ENCODE measurements around the gene ASCC3.

ASCC3 gene

GRCh38 chr6:100482698-100483097, 398.4 kb downstream of the ASCC3 start:
- no peaks in the 10 kb centered on the region for H3K4me1 ChIP-seq (ENCODE audit: control insufficient read depth, insufficient read depth, low read length, poor library complexity, severe bottlenecking)
- no peaks in the 10 kb centered on the region for H3K9me3 ChIP-seq (ENCODE audit: control insufficient read depth, low read length)
- no peak overlapping the region for H3K27ac ChIP-seq (ENCODE audit: low read depth, low read length, severe bottlenecking)
- H3K36me3 ChIP-seq (ENCODE audit: control insufficient read depth, insufficient read depth, low read length), result no peaks in the 10 kb centered on the region
- no peak overlapping the region for H3K4me3 ChIP-seq (ENCODE audit: extremely low read depth, insufficient read depth, low read length, poor library complexity, severe bottlenecking)
- 60 to 80% methylated on average over 1 of the region's 2 CpGs for WGBS, 2 experiments (ENCODE audit: insufficient coverage in 2 of 2)

- Histone ChIP-seq H3K9me3 (ENCODE audit: control insufficient read depth, low read length) (no peaks in the 10 kb centered on the region), H3K4me1 (ENCODE audit: control insufficient read depth, insufficient read depth, low read length, poor library complexity, severe bottlenecking) (no peaks in the 10 kb centered on the region), H3K4me3 (ENCODE audit: extremely low read depth, insufficient read depth, low read length, poor library complexity, severe bottlenecking) (no peak overlapping the region), H3K36me3 (ENCODE audit: control insufficient read depth, insufficient read depth, low read length) (no peaks in the 10 kb centered on the region), H3K27ac (ENCODE audit: low read depth, low read length, severe bottlenecking) (no peak overlapping the region)
- WGBS, 2 experiments (ENCODE audit: insufficient coverage in 2 of 2), result 83 to 93% methylated on average over 2 of the region's 3 CpGs
These were observed 401.7 kb downstream of the ASCC3 start for GRCh38 chr6:100479179-100480035.

- H3K4me3 ChIP-seq (ENCODE audit: extremely low read depth, insufficient read depth, low read length, poor library complexity, severe bottlenecking), result no peak overlapping the region
- H3K4me1 ChIP-seq (ENCODE audit: control insufficient read depth, insufficient read depth, low read length, poor library complexity, severe bottlenecking), result no peaks in the 10 kb centered on the region
- H3K9me3 ChIP-seq (ENCODE audit: control insufficient read depth, low read length), result no peaks in the 10 kb centered on the region
- H3K27ac ChIP-seq (ENCODE audit: low read depth, low read length, severe bottlenecking), result no peak overlapping the region
- 85% methylated on average over 3 to 5 of the region's 10 CpGs for WGBS, 2 experiments (ENCODE audit: insufficient coverage in 2 of 2)
- H3K36me3 ChIP-seq (ENCODE audit: control insufficient read depth, insufficient read depth, low read length), result no peaks in the 10 kb centered on the region
These were observed 405.4 kb downstream of the ASCC3 start for GRCh38 chr6:100475554-100476320.

- Histone ChIP-seq H3K4me1 (ENCODE audit: control insufficient read depth, insufficient read depth, low read length, poor library complexity, severe bottlenecking) (no peaks in the 10 kb centered on the region), H3K9me3 (ENCODE audit: control insufficient read depth, low read length) (no peaks in the 10 kb centered on the region), H3K4me3 (ENCODE audit: extremely low read depth, insufficient read depth, low read length, poor library complexity, severe bottlenecking) (no peak overlapping the region), H3K36me3 (ENCODE audit: control insufficient read depth, insufficient read depth, low read length) (no peaks in the 10 kb centered on the region), H3K27ac (ENCODE audit: low read depth, low read length, severe bottlenecking) (no peak overlapping the region)
- WGBS, 2 experiments (ENCODE audit: insufficient coverage in 2 of 2), result 67% methylated on average over 1 of the region's 1 CpG; no CpG with 5 or more reads in 1 of the 2 experiments
These were observed 407.9 kb downstream of the ASCC3 start for GRCh38 chr6:100473182-100473581.

- WGBS, 2 experiments (ENCODE audit: insufficient coverage in 2 of 2), result 26 to 29% methylated on average over 2 of the region's 3 CpGs
These were observed 408.5 kb downstream of the ASCC3 start for GRCh38 chr6:100472674-100473073.

GRCh38 chr6:100470422-100471120, 410.6 kb downstream of the ASCC3 start:
- no peak overlapping the region for H3K27ac ChIP-seq (ENCODE audit: low read depth, low read length, severe bottlenecking)
- H3K4me3 ChIP-seq (ENCODE audit: extremely low read depth, insufficient read depth, low read length, poor library complexity, severe bottlenecking), result no peak overlapping the region
- no peaks in the 10 kb centered on the region for H3K9me3 ChIP-seq (ENCODE audit: control insufficient read depth, low read length)
- H3K36me3 ChIP-seq (ENCODE audit: control insufficient read depth, insufficient read depth, low read length), result no peaks in the 10 kb centered on the region
- 76 to 87% methylated on average over 3 to 4 of the region's 5 CpGs for WGBS, 2 experiments (ENCODE audit: insufficient coverage in 2 of 2)
- H3K4me1 ChIP-seq (ENCODE audit: control insufficient read depth, insufficient read depth, low read length, poor library complexity, severe bottlenecking), result no peaks in the 10 kb centered on the region

More at GRCh38 chr6:100472674-100473073, 408.5 kb downstream of the ASCC3 start:
- Histone ChIP-seq H3K36me3 (ENCODE audit: control insufficient read depth, insufficient read depth, low read length) (no peaks in the 10 kb centered on the region), H3K4me3 (ENCODE audit: extremely low read depth, insufficient read depth, low read length, poor library complexity, severe bottlenecking) (no peak overlapping the region), H3K4me1 (ENCODE audit: control insufficient read depth, insufficient read depth, low read length, poor library complexity, severe bottlenecking) (no peaks in the 10 kb centered on the region), H3K27ac (ENCODE audit: low read depth, low read length, severe bottlenecking) (no peak overlapping the region), H3K9me3 (ENCODE audit: control insufficient read depth, low read length) (no peaks in the 10 kb centered on the region)

- Histone ChIP-seq H3K9me3 (ENCODE audit: control insufficient read depth, low read length) (no peaks in the 10 kb centered on the region), H3K4me3 (ENCODE audit: extremely low read depth, insufficient read depth, low read length, poor library complexity, severe bottlenecking) (no peak overlapping the region), H3K27ac (ENCODE audit: low read depth, low read length, severe bottlenecking) (no peak overlapping the region), H3K36me3 (ENCODE audit: control insufficient read depth, insufficient read depth, low read length) (no peaks in the 10 kb centered on the region), H3K4me1 (ENCODE audit: control insufficient read depth, insufficient read depth, low read length, poor library complexity, severe bottlenecking) (no peaks in the 10 kb centered on the region)
- WGBS, 2 experiments (ENCODE audit: insufficient coverage in 2 of 2), result 8 to 9% methylated on average over 29 to 42 of the region's 44 CpGs
These were observed 411.8 kb downstream of the ASCC3 start for GRCh38 chr6:100469101-100469859.

GRCh38 chr6:100468016-100468622, 413.0 kb downstream of the ASCC3 start:
- H3K27ac ChIP-seq (ENCODE audit: low read depth, low read length, severe bottlenecking), result no peak overlapping the region
- no peaks in the 10 kb centered on the region for H3K36me3 ChIP-seq (ENCODE audit: control insufficient read depth, insufficient read depth, low read length)
- 58 to 73% methylated on average over 2 to 3 of the region's 6 CpGs for WGBS, 2 experiments (ENCODE audit: insufficient coverage in 2 of 2)
- no peaks in the 10 kb centered on the region for H3K9me3 ChIP-seq (ENCODE audit: control insufficient read depth, low read length)
- no peak overlapping the region for H3K4me3 ChIP-seq (ENCODE audit: extremely low read depth, insufficient read depth, low read length, poor library complexity, severe bottlenecking)
- no peaks in the 10 kb centered on the region for H3K4me1 ChIP-seq (ENCODE audit: control insufficient read depth, insufficient read depth, low read length, poor library complexity, severe bottlenecking)

- Histone ChIP-seq H3K9me3 (ENCODE audit: control insufficient read depth, low read length) (no peaks in the 10 kb centered on the region), H3K27ac (ENCODE audit: low read depth, low read length, severe bottlenecking) (no peak overlapping the region), H3K36me3 (ENCODE audit: control insufficient read depth, insufficient read depth, low read length) (no peaks in the 10 kb centered on the region), H3K4me3 (ENCODE audit: extremely low read depth, insufficient read depth, low read length, poor library complexity, severe bottlenecking) (no peak overlapping the region), H3K4me1 (ENCODE audit: control insufficient read depth, insufficient read depth, low read length, poor library complexity, severe bottlenecking) (no peaks in the 10 kb centered on the region)
- WGBS, 2 experiments (ENCODE audit: insufficient coverage in 2 of 2), result 4 to 5% methylated on average over 43 to 44 of the region's 49 CpGs
These were observed 413.8 kb downstream of the ASCC3 start for GRCh38 chr6:100467129-100468015.

Measured in mesodermal cell (in vitro differentiated cells).